Stimulated activated CD4-positive, alpha-beta T cell treated with anti-CD3 and anti-CD28 coated beads, Interleukin-12 subunit alpha, Interleukin-12 subunit beta, amount 100 ng/mL, for 48 hours (primary cell): ENCODE measurements around the gene SFXN5.
A peak's percentile ranks its signal among the peaks of the same experiment; 100 is the strongest.
"Not testable (repeated sequence)": the region's sequence is repeated elsewhere in the genome, so short reads cannot be mapped to it uniquely, and the experiment has no call there.

Experiments
- DNase-seq, 3 donors: peaks; one replicate each; pipeline ENCODE4 v3.0.0-alpha.2; 2020; ENCODE audit warnings: low read depth in 2 of 3, low spot score in 1 of 3

SFXN5 gene

GRCh38 chr2:72914589-72915319, 156.8 kb downstream of the SFXN5 start:
- no peak for DNase-seq

GRCh38 chr2:72914206-72914559, 157.3 kb downstream of the SFXN5 start:
- no peak for DNase-seq

- DNase-seq = no peak
Measured at GRCh38 chr2:72913486-72914205, 157.9 kb downstream of the SFXN5 start.

GRCh38 chr2:72911256-72911655, 160.3 kb downstream of the SFXN5 start:
- no peak for DNase-seq

- no peak for DNase-seq
Measured at GRCh38 chr2:72908741-72909140, 162.8 kb downstream of the SFXN5 start.

GRCh38 chr2:72907369-72907768, 164.1 kb downstream of the SFXN5 start:
- DNase-seq = not testable (repeated sequence)

GRCh38 chr2:72901426-72901825, 170.1 kb downstream of the SFXN5 start:
- no peak for DNase-seq

- no peak for DNase-seq
Measured at GRCh38 chr2:72900191-72900825, 171.2 kb downstream of the SFXN5 start.

- no peak for DNase-seq
Measured at GRCh38 chr2:72898585-72898906, 173.0 kb downstream of the SFXN5 start.

- DNase-seq = no peak
Measured at GRCh38 chr2:72897785-72898584, 173.5 kb downstream of the SFXN5 start.

- no peak for DNase-seq
Measured at GRCh38 chr2:72896446-72896845, 175.1 kb downstream of the SFXN5 start.

GRCh38 chr2:72895759-72896281, 175.7 kb downstream of the SFXN5 start:
- no peak for DNase-seq

- DNase-seq = no peak
Measured at GRCh38 chr2:72895154-72895553, 176.4 kb downstream of the SFXN5 start.

- DNase-seq = no peak
Measured at GRCh38 chr2:72894514-72894913, 177.0 kb downstream of the SFXN5 start.

GRCh38 chr2:72893594-72894319, 177.8 kb downstream of the SFXN5 start:
- peak in 2 of 3 donors; percentile 22 to 42 for DNase-seq

GRCh38 chr2:72892506-72893173, 178.9 kb downstream of the SFXN5 start:
- peak in 2 of 3 donors; percentile 48 to 51 for DNase-seq
